Panc1 (cell line): ENCODE data around the gene TAMM41.

Experiments
- SIN3A ChIP-seq: IDR thresholded peaks from 2 replicates; pipeline ENCODE4 v1.6.1; 2012; ENCODE audit warnings: low read depth, mild to moderate bottlenecking, low read length, moderate library complexity, borderline replicate concordance; ENCODE audit not compliant: insufficient read depth
- TCF7L2 ChIP-seq: IDR thresholded peaks from 2 replicates; pipeline ENCODE4 v1.6.1; 2011; ENCODE audit warnings: mild to moderate bottlenecking, low read depth, low read length, inconsistent platforms
- TF ChIP-seq, protein P1 (sequence below): fragments of 450-650 bp; IDR thresholded peaks from 2 replicates; pipeline ENCODE4 v1.5.1; 2017; ENCODE audit warnings: mild to moderate bottlenecking

- TF ChIP-seq, protein P1, sequence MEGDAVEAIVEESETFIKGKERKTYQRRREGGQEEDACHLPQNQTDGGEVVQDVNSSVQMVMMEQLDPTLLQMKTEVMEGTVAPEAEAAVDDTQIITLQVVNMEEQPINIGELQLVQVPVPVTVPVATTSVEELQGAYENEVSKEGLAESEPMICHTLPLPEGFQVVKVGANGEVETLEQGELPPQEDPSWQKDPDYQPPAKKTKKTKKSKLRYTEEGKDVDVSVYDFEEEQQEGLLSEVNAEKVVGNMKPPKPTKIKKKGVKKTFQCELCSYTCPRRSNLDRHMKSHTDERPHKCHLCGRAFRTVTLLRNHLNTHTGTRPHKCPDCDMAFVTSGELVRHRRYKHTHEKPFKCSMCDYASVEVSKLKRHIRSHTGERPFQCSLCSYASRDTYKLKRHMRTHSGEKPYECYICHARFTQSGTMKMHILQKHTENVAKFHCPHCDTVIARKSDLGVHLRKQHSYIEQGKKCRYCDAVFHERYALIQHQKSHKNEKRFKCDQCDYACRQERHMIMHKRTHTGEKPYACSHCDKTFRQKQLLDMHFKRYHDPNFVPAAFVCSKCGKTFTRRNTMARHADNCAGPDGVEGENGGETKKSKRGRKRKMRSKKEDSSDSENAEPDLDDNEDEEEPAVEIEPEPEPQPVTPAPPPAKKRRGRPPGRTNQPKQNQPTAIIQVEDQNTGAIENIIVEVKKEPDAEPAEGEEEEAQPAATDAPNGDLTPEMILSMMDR = no peak
- TF ChIP-seq SIN3A (no peak), TCF7L2 (no peak)
Measured at GRCh38 chr3:11778248-11778647, 68.4 kb downstream of the TAMM41 start.
